HK-2 (cell line): Measurements from ENCODE around the gene SRGAP2B.
"Not testable (repeated sequence)": the region's sequence is repeated elsewhere in the genome, so short reads cannot be mapped to it uniquely, and the experiment has no call there.

Experiments
- DNase-seq: peaks from one replicate; pipeline ENCODE4 v3.0.0-alpha.2; 2018; ENCODE audit not compliant: unreplicated experiment

SRGAP2B gene

DNA sequence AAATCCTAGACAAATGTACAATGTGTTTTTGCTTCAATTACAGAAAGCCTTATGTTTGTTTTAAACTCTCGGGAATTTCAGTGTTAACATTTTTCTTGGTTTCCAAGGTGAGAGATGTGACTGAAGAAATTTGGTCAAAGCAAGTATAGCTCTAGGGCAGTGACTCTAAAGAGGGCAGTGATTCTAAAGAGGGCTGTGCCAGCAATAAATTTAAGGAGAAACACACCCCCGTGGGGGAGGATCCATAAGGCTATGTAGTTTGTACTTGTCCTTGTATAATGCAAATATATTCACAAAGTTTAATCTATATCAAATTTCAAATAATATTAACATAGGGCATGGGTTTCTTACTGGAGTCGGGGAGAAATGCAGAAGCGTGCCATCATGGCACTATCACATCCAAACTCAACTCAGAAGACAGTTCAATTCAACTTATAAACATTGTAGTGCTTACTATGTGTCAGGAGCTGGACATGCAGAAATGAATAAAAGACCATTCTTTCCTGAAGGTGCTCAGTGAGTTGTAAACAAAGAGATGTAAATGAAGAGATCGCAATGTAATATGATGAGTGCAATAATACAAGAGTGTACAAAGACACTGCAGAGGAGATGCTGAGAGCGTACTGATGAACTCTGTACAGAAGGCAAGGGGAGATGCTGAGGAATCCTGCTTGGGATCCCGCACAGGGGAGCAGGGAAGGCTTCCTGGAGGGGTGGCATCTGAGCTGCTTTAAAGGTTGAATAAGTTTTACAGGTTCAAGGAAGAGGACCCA is 12.5 kb downstream of the SRGAP2B start:
- not testable (repeated sequence) for DNase-seq

DNA sequence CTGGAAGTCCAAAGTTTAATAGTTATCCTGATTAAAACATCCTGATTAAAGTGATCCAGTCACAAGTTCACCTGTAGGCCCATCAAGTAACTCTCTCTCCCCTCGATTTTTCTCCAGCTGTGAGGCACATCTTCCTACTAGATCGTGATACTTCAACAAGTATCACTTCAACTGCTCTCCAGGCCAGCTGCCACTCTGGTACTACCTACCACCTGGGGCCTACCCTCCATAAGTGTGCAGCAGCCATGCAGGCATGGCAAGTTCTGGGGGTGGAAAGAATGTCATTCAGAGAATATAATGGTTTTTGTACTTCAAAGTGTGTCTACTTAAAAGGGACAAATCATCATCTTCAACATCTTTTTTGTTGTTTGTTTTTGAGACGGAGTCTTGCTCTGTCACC is 14.9 kb downstream of the SRGAP2B start:
- not testable (repeated sequence) for DNase-seq

DNA sequence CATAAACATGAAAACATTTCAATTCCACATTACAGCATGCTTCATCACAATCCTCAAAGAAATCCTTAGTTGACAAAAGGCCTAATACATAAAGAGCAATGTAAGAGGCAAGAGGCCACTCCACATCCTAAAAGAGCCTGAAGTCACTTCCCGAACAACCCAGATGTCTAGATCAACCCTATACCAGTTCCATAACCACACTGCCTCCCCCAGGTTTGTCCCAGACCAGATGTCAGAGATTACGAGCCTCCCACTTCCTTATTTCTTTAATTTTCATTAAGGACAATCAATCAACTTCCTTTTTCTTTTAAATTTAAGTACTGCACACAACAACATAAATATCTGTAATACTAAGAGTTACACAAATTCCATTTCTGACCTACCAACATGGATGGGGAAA is 15.4 kb downstream of the SRGAP2B start:
- DNase-seq = not testable (repeated sequence)

DNA sequence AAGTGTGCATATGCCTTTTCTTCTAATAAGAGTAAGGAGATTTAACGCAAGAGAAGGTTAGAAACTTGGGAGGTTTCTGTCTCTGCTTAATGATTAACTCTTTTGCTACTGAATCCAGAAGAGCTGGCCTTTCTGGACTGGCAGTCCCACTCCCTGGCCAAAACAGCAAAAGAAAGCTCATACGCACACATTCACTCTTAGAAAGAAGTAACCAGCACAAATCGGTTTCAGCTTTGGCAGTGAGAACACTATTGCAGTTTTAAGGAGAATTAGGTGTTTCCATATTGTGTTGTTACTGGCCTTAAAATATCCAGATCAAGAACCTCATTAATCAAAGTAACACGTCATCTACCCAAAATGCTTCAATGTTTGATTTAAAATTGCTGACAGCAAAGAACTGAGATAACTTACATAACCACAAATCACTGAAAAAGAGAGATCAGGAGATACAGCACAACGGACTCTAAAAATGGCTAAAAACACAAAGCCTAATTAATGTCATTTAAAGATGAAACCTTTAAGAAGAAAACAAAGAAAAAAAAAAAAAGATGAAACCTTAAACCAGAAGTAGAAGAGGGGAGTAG is 16.2 kb downstream of the SRGAP2B start:
- not testable (repeated sequence) for DNase-seq

DNA sequence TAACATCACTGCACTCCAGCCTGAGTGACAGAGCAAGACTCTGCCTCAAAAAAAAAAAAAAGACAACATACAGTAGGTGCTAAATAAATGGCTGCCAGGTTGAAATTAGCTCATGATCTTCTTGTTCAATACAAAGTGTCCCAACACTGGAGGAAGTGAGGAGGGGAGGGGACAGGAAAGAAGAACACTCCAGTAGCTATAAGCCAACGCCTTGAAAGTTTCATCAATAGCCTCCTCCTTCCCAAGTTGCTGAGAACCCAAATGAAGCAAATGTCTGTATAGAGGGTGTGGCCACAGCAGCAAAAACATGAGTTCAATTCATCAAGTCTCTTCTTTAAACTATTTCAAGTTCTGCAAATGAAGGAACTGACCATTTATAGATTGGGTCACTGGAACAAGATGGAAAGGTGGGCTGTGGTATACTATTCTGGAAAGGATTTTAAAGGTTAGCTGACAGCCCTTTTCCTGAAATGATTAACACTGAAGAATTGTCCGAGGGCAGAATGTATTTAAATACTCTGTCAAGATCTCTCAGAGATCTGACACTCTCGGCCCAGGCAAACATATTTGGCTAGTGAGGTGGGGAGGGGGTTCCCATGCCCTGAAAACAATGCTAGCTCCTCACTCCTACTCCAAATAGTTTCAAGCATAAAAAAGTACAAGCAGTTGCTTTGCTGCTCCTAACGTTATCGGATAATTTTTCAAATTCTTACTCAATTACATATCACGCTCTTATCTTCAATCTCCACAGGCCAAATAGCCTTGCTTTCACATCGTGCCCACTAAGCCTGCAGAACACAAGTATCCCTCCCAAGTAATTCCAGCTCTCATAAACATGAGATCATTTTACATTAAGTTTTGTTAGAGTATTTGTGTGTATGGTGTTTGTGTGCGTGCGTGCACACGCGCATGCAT is 17.0 kb downstream of the SRGAP2B start:
- DNase-seq = not testable (repeated sequence)

DNA sequence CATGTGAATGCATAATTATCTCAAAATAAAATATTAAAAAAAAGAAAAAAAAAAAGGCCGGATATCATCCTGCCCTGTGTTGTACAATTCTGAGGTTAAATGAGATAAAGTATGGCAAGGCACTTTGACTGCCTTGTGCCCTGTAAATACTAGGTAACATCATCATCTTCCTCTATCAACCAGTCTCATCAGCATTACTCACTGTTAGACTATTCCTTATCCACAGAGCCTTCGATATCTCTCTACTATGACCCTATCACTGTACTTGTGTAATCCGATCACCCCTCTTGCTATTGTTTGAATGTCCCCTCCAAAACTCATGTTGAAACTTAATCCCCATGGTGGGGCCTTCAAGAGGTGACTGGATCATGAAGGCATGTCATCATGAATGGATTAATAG is 18.3 kb downstream of the SRGAP2B start:
- DNase-seq = not testable (repeated sequence)

DNA sequence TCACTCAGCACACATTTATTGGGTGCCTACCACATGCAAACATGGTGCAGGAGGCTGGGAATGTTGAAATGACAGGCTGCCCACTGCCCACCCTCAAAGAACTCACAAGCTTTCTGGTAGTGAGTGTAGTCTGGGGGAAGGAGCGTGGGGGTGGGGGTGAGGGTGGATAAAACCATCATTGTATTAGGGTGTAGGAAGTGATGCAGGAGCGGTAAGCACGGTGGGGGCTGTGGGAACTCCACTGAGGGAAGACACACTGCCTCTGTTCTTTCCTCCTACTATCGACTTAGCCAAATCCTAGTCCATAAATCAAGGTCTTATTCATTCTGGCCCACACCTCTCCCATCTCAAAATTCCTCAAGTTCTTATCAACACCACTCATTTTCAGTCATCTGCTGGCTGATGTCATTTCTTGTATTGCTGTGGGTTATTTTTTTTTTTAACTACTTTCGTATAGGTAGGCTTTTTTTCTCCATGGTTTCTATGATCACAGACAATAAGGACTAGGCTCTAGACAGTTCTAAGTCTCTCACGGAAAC is 21.0 kb downstream of the SRGAP2B start:
- not testable (repeated sequence) for DNase-seq

DNA sequence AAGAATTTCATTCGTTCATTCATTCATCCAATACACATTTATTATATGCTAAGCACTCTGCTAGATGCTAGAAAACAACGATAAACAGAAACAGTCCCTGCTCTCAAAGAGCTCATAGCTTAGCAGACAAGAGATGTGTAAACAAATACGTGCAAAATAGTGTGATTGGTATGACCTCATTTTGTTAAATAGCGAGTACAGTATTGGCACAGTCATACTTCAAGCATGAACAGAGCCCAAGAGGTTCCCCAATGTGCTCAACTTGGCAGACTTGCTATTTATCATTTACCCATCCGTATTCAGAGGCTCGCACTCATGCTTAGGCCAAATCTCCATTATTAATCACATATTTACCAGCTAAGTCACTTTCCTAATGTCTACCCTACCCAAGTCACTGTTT is 23.6 kb downstream of the SRGAP2B start:
- DNase-seq = not testable (repeated sequence)

DNA sequence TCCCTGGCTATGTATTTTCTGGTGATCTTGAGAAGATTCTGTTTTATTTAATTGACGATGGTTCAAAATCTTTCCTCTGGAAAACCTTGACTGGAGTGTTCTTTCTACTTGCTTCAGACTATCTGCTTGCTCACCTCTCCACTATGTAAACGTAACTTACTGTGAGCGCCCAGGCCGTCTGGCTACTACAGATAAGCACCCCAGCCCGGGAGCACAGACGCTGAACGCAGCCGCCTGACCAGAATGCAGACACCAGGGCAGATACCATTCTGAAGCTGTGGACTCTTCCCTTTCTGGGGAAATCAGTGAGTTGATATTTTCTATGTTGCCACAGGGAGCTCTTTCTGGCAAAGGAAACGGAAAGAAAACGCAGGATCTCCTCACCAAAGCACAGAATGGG is 28.6 kb downstream of the SRGAP2B start:
- DNase-seq = not testable (repeated sequence)

DNA sequence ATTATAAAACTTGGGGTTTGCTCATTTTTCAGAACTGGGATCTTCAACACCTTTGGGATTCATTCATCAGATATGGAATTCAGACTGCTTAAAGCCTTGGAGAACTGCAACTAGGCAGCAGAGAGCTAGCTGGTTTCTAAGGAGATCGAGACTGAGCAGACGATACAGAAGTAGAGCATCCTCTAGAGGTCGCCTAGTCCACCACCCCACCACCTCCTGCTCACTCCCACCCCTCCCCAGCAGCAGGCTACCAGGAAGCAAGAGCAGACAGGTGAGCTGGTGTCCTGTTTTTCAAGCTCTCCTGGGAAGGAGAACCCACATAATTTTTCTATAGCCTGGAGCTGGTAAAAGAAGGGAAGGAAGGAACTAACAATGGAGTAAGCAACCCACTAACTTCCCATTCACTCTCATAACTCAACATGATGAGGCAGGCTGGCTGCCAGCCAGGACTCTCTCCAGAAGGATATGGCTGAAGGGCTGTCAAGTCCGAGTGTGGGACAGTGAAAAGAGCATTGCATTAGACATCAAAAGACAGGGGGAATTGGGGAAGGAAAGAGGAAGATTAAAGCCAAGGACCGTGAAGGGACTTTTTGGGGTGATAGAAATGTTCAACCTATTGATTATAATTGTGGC is 29.8 kb downstream of the SRGAP2B start:
- not testable (repeated sequence) for DNase-seq

DNA sequence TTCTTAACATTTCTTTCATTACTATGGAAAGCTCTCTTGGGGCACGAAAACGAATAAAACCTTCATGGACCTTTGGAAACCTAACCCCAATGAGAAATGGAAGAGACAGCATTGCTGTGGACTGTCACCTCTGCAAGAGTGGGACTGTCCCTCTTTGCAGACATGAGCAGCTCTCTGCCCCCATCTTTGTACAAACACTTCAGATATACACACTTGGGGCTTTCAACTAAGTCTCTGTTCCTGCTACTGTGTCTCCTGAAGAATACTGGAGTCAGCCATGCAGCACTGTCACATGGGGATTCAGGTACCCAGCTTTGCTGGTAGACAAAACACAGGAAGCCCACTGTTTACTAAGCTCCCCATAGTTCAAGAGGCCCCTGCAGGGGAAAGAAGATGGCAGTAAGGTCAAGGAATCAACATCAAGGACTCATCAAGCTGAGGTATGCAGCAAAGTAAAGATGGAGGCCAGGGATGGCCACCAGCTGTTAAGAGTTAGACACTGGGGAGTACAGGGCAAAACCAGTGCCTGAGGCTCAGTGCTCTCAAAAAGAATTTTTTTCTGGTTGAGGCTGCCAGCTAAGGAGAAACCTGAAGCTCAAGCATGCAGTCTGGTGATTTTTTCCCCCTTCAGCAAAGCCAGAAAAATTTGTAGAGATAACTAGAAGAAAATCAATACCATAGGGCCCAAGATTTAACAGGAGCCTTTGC is 31.0 kb downstream of the SRGAP2B start:
- not testable (repeated sequence) for DNase-seq

DNA sequence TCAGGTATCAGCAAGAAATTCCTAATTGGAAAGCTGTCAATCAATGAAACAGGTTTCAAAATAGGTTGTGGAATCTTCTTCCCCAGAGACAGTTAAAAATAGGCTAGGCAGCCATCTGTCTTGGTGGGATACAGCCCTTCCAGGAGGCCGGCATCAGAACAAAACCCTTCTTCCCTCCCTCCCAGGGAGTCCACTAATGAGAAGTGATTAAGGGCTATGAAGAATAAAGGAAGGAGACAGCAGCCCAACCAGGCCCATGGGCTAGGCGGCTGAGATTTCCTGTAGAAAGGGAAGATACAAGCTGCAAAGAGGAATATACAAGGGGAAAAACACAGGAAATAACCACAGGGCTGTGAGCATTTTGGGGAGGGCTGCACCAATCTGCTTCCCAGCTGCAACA is 31.8 kb downstream of the SRGAP2B start:
- not testable (repeated sequence) for DNase-seq

DNA sequence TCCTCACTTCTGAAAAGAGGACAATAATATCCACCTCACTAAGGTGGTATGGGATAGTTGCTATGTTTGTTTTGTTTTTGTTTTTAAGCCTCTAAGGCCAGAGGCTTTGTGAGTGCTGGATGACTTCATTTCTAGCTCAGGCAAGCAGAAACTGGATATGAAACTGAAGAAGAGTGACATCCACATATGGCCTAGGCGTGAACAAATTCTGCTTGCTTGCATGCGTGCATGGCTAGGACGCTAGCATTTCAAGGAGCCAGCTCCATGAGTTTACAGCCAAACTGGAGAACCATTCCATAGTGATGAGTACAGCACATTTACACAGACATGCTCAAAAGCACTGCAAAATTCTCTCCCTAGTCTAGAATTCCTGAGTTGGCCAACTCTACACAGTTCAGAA is 36.9 kb downstream of the SRGAP2B start:
- not testable (repeated sequence) for DNase-seq

DNA sequence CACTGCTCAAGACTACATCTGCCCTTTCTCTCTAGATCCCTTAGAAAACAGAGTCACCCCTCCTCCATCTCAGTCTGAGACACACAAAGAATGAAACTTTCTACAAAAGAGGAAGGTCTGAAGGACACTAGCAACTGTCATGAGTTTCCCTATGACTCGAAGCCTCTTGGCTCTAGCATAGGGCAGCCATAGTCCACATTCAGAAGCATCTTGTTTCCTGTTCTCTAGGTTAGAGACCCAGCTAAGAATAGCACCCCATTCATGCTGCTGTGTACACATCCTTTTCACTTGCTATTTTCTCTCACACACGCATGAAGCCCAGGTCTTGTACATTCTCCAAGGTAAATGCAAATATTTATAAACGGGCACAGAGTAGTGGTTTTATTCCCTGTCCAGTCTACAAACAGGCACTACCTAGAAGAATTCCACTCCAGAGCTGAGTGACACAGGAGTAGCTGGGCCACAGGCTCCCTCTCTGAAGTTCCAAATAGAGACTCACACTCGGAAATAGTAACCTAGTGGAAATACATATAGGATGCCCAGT is 39.8 kb downstream of the SRGAP2B start:
- DNase-seq = not testable (repeated sequence)

DNA sequence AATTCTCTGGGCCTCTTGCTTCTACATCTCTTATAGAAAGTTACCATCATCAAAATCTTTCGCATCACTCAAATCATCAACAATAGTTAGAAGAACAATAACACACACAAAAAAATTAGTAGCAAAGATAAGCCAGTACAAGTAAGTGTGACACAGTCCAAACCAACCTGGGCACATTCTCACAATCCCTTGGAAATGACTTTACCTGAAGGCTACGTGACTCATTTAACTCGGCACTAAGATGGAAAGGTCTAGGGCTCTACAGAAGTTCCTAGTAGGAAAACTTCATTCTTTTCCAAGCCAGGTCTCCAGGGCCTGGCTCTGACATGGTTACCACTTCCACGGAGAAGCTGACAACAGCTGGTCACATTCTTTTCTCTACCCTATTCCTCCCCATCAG is 41.7 kb downstream of the SRGAP2B start:
- DNase-seq = not testable (repeated sequence)

DNA sequence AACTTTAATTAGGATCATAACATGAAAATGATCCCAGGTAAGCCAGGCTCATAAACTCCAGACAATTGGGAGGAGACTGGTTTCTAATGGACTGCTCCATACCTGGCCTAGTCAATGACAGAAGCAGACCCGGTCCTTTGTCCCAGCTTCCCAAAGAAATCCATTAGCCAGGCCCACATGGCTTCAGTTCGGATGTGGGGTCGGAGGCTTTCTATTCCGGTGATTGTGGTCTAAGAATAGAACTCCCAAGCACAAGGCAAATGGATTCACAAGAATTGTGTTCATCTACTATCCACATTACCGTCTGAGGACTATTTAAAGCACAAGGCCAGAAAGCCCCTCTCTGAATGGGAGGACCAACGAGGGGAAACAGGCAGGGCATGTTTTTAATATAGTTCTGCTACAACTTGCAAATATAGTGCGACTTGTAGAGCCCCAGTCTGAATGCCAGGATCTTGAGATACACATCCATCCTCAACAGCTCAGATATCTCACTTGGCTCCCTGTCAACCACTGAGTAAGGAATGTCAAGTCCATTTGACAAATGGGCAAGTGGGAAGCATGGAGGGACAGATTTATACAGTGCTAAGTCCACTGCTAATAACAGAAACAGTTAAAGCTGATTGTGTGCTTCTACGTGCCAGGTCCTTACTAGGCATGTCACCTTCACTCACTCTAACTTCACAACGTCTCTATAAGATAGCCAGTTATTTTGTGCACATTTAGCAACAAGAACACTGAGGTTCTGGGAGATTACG is 42.9 kb downstream of the SRGAP2B start:
- DNase-seq = not testable (repeated sequence)

DNA sequence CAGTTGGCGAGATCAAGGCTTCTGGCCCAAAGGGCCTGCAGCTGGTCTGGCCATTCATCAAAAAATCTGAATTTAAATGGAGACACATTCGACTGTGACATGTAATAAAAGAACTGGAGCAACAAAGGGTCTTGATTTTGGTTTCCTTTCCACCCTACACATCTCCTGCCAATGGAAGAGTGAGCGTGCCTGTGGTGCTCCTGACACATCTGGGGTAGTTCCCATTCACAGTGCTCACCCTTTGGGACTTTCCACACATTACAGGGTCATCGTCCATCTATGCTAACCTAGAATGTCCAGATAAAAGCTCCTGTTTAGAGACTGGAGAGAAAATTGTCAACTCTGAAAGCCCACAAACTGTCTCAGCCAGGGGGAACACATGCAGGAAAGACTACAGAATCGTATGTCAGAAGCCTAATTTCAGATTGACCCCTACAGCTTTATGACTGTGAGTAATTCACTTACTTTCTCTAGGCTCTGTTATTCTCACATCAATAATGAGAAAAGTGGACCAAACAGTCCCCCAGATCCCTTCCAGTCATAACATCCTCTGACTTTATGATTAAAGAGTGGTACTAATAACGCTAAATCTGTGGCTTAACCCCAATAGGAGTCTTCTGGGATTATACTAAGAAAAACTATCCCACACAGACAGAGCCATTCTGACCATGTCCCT is 46.8 kb downstream of the SRGAP2B start:
- DNase-seq = not testable (repeated sequence)

DNA sequence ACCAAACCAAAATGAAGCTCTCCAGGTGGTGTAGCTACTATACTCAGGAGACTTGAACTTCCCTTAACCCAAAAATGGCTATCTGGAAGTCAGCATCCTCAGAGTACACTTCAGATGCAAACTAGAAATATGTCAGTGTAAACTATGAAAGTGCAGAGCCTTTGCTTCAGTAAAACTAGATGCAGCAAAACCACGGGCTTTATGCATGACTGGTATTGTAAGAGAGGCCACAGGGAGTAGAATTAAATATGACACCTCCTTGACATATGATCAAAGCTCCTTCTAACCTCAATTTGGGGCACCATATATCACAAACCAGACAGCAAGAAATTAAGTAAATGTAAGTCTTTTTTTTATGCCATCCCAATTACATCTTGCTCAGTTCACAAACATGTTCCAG is 47.6 kb downstream of the SRGAP2B start:
- DNase-seq = not testable (repeated sequence)

DNA sequence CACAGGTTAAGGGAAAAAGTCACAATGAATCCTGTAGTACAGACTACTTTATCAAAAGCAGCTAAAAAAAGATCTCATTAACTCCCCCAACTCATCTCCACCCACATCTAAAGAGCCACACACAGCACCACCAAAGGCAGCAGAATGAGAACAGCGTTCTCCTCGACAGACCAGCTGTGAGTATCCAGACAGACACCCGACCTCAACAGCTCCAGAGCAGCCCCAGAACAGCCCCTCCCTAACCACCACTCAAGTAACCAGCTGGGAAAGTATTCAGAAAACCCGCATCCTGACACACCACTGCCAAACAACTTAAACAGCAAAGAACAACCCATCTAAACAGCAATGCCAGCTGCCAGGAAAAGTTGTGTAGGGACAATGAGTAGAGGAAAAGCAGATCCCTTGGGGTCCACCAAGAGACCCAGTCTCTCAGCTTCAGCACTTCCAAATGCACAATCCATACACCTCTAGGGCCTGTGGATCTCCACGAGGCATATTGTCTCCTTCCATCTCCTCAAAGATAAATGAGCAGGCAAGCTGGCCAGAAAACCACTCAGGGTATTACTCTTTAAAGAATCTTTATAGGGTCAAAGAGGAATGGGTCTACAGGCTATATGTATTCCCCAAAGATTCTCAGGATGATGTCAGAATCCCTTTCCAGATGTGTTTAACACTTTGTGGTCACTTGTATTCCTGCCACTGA is 49.4 kb downstream of the SRGAP2B start:
- DNase-seq = not testable (repeated sequence)
